Ovary (tissue), 9 donors: Measurements from ENCODE around the gene CETN1. TPM values are rescaled to one million over a fixed set of nuclear protein-coding genes. Genes with fewer than 3 reads are reported as not detected.

Experiments used
- DNase-seq, 5 donors: peaks; one replicate each; pipeline ENCODE4 v3.0.0-alpha.2; 2019 to 2020
- H3K27ac ChIP-seq, 2 donors: fragments of 200-600 bp; one replicate each; pipeline versions ENCODE4 v1.5.1 to v1.8.0; 2019 to 2022
- H3K27me3 ChIP-seq: fragments of 200-600 bp; one replicate; pipeline ENCODE4 v1.8.0; 2022
- H3K36me3 ChIP-seq: fragments of 200-600 bp; sonication (generic); one replicate; pipeline ENCODE4 v1.5.1; 2019
- H3K4me1 ChIP-seq: one replicate; pipeline ENCODE4 v1.8.1; 2013; ENCODE audit warnings: mild to moderate bottlenecking, moderate library complexity; ENCODE audit not compliant: insufficient read depth
- H3K4me3 ChIP-seq: fragments of 200-600 bp; sonication (generic); one replicate; pipeline ENCODE4 v1.5.1; 2017
- H3K9me3 ChIP-seq, 2 donors: fragments of 200-600 bp in 1 of 2; sonication (generic) in 1 of 2; one replicate each; pipeline versions ENCODE4 v1.5.1 to v1.8.1; 2013 to 2019; ENCODE audit warnings: mild to moderate bottlenecking in 1 of 2, moderate library complexity in 1 of 2
- EP300 ChIP-seq: sonication (generic); formaldehyde crosslinking; IDR thresholded peaks from one replicate; pipeline ENCODE4 v1.6.1; 2017; ENCODE audit warnings: antibody characterized with exemption
- POLR2A ChIP-seq: fragments of 450-650 bp; IDR thresholded peaks from one replicate; pipeline ENCODE4 v1.6.1; 2017; ENCODE audit warnings: antibody characterized with exemption, mild to moderate bottlenecking, moderate library complexity
- WGBS, 3 donors: extraction: QIAGEN DNeasy Blood & Tissue Kit in 1 of 3; methylation state at CpG; one replicate each; pipeline versions ENCODE4 v1.1.5 to v1.1.7; 2013 to 2017; 5-methylcytosine and 5-hydroxymethylcytosine counted together
- intact Hi-C, 4 donors: fragments of 100-400 bp; cut with DNase I; formaldehyde crosslinking; loops; one replicate each; pipeline versions ENCODE4 v1.11.0 to v1.15.1; 2022 to 2023
- polyA plus RNA-seq, 2 donors: library from polyadenylated mRNA; stranded (reverse); fragments of 200-250 nt in 1 of 2; fragments of 350-450 nt in 1 of 2; fragmentation: Illumina TruSeq in 1 of 2; extraction: RNeasy Lipid Tissue Mini Kit (QIAGEN cat#74804) in 1 of 2; gene quantifications; one replicate each; pipeline ENCODE4 v1.2.3, GENCODE V29; 2013 to 2014
- total RNA-seq, 7 donors: library from RNA; depleted of rRNA in 2 of 7; stranded (reverse); fragments of >200 nt in 2 of 7; fragmentation: NEBNext Ultra II Directional in 3 of 7; extraction: Animal tissue kit (Norgen Biotek cat#: 25700) in 3 of 7; gene quantifications; one replicate each; pipeline versions ENCODE4 v1.1.0 to v1.2.4, GENCODE V29; 2016 to 2023
- TF ChIP-seq, protein P1 (sequence below), 3 donors: fragments of 450-650 bp in 2 of 3; fragments of 200-600 bp in 1 of 3; IDR thresholded peaks; one replicate each; pipeline versions ENCODE4 v1.5.1 to v1.8.0; 2016 to 2022; ENCODE audit warnings: antibody characterized with exemption in 3 of 3, mild to moderate bottlenecking in 1 of 3
- donor health status: DM: no; HTN: no; CAD: no; lungs with moderate emphysema.
- donor health status: DM: no; HTN: no; CAD: no.
- donor health status: Bipolar disorder and iron deficiency.
- donor health status: DM: yes; HTN: yes; CAD: no.
- donor health status: DM: no; HTN: no; CAD: no.
- donor health status: DM: yes; HTN: yes; CAD: no.

Gene CETN1
- total and polyA plus RNA-seq, 9 donors = not detected

- Histone ChIP-seq H3K4me3 (no peak overlapping the region), H3K9me3 (no peaks in the 10 kb centered on the region), H3K36me3 (no peaks in the 10 kb centered on the region), H3K27me3 (no peaks in the 10 kb centered on the region), H3K27ac (no peak overlapping the region), H3K4me1 (no peaks in the 10 kb centered on the region)
- DNase-seq = no peak
- intact Hi-C loops = loop anchor here in 2 of 4 donors (5.0 to 10.0 kb wide), 2 partner anchors 317 to 329 kb away; no protein-coding TSS in a partner anchor
- TF ChIP-seq EP300 (no peak), POLR2A (no peak)
- TF ChIP-seq, protein P1, sequence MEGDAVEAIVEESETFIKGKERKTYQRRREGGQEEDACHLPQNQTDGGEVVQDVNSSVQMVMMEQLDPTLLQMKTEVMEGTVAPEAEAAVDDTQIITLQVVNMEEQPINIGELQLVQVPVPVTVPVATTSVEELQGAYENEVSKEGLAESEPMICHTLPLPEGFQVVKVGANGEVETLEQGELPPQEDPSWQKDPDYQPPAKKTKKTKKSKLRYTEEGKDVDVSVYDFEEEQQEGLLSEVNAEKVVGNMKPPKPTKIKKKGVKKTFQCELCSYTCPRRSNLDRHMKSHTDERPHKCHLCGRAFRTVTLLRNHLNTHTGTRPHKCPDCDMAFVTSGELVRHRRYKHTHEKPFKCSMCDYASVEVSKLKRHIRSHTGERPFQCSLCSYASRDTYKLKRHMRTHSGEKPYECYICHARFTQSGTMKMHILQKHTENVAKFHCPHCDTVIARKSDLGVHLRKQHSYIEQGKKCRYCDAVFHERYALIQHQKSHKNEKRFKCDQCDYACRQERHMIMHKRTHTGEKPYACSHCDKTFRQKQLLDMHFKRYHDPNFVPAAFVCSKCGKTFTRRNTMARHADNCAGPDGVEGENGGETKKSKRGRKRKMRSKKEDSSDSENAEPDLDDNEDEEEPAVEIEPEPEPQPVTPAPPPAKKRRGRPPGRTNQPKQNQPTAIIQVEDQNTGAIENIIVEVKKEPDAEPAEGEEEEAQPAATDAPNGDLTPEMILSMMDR (IDR thresholded peaks at IDR 0.05) = no peak
- WGBS, 3 donors = 60 to 80% (median 66%) methylated on average over 1 of the region's 1 CpG
Measured at GRCh38 chr18:614193-614592, 34.0 kb downstream of the CETN1 start.

DNA sequence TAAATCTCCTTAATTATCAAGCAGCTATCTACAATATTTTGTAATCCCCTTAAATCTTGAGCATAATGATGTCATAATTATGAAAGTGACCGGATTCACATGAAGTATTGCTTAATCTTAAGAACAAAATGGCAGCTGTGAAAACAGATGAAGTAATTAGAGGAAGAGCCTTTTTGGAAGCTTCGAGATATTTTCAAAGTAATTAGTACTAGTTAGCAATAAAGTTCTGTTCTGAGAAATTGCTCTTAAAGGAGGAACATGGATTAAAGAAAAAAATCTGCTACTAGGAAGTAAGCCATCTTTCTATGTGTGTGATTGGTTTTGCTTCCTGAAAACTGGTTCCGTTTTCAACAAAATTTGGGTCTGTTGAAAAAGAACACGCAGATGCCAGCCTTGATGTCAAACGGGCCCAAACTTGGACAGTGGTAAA, 34.9 kb downstream of the CETN1 start:
- Histone ChIP-seq H3K9me3 (no peaks in the 10 kb centered on the region), H3K36me3 (no peaks in the 10 kb centered on the region), H3K27ac (no peak overlapping the region), H3K27me3 (no peaks in the 10 kb centered on the region), H3K4me1 (no peaks in the 10 kb centered on the region), H3K4me3 (no peak overlapping the region)
- intact Hi-C loops = loop anchor here in 3 of 4 donors (5.0 to 10.0 kb wide), 3 partner anchors 323 to 333 kb away; no protein-coding TSS in a partner anchor
- WGBS, 3 donors = 82 to 90% (median 85%) methylated on average over 5 of the region's 5 CpGs
- DNase-seq = no peak
- TF ChIP-seq POLR2A (no peak), EP300 (no peak)
- TF ChIP-seq, protein P1 (IDR thresholded peaks at IDR 0.05) = no peak

DNA sequence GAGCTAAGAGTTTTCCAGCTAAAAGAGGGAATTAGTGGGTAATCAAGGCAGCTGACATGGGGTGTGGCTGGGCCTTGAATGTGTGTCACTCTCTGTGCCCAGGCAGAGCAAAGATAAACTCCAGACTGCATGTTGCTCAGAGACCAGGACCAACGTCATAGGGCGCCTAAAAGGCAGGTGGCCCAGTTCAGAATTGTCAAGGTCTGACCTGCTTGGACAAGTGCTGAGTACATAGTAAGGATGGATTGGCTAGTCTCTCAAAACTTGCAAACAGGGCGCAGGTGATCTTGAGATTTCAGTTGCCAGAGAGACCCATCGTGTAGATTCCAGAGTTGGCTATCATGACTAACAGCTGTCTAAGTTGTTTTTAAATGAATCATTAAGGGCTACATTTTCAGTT, 35.6 kb downstream of the CETN1 start:
- Histone ChIP-seq H3K27me3 (no peaks in the 10 kb centered on the region), H3K36me3 (no peaks in the 10 kb centered on the region), H3K4me1 (no peaks in the 10 kb centered on the region), H3K9me3 (no peaks in the 10 kb centered on the region), H3K4me3 (no peak overlapping the region), H3K27ac (no peak overlapping the region)
- no peak for DNase-seq
- TF ChIP-seq EP300 = no peak
- TF ChIP-seq, protein P1 (IDR thresholded peaks at IDR 0.05) = no peak
- TF ChIP-seq POLR2A = no peak
- WGBS, 3 donors = 54 to 59% (median 54%) methylated on average over 4 of the region's 4 CpGs
- intact Hi-C loops = loop anchor here in 3 of 4 donors (5.0 to 10.0 kb wide), 3 partner anchors 323 to 333 kb away; no protein-coding TSS in a partner anchor

- no peaks in the 10 kb centered on the region for H3K27me3 ChIP-seq
- DNase-seq = no peak
- H3K9me3 ChIP-seq = no peaks in the 10 kb centered on the region
- H3K36me3 ChIP-seq = no peaks in the 10 kb centered on the region
- TF ChIP-seq, protein P1 (IDR thresholded peaks at IDR 0.05) = peak; percentile 21 to 71 (median 49)
- TF ChIP-seq EP300 (no peak), POLR2A (no peak)
- no peak overlapping the region for H3K4me3 ChIP-seq
- no peaks in the 10 kb centered on the region for H3K4me1 ChIP-seq
- intact Hi-C loops = loop anchor here in 3 of 4 donors (5.0 to 10.0 kb wide), 3 partner anchors 324 to 334 kb away; no protein-coding TSS in a partner anchor
- no peak overlapping the region for H3K27ac ChIP-seq
- 17 to 25% (median 19%) methylated on average over 4 of the region's 4 CpGs for WGBS, 3 donors
Measured at GRCh38 chr18:616380-616995, 36.3 kb downstream of the CETN1 start.
